NCI-H2081 treated with DMSO at 0.1 percent for 48 hours (cell line): ENCODE data around the gene SLC18A3.

Experiments
- DNase-seq: peaks from one replicate; lab custom pipeline; 2025; lab: John Stamatoyannopoulos, UW

SLC18A3 gene

GRCh38 chr10:49627644-49628247, 17.6 kb downstream of the SLC18A3 start:
- no peak for DNase-seq

GRCh38 chr10:49628599-49628998, 18.5 kb downstream of the SLC18A3 start:
- no peak for DNase-seq

GRCh38 chr10:49629431-49629881, 19.3 kb downstream of the SLC18A3 start:
- no peak for DNase-seq

GRCh38 chr10:49631975-49632374, 21.9 kb downstream of the SLC18A3 start:
- DNase-seq = no peak

- DNase-seq = no peak
Observed at GRCh38 chr10:49632406-49633317, 22.6 kb downstream of the SLC18A3 start.

- DNase-seq = no peak
Observed at GRCh38 chr10:49633327-49634068, 23.4 kb downstream of the SLC18A3 start.

GRCh38 chr10:49634069-49634660, 24.1 kb downstream of the SLC18A3 start:
- DNase-seq = no peak

- no peak for DNase-seq
Observed at GRCh38 chr10:49642311-49642710, 32.2 kb downstream of the SLC18A3 start.

GRCh38 chr10:49643241-49644034, 33.3 kb downstream of the SLC18A3 start:
- no peak for DNase-seq

GRCh38 chr10:49644035-49644646, 34.0 kb downstream of the SLC18A3 start:
- no peak for DNase-seq

- no peak for DNase-seq
Observed at GRCh38 chr10:49645417-49645816, 35.3 kb downstream of the SLC18A3 start.

GRCh38 chr10:49645871-49646870, 36.1 kb downstream of the SLC18A3 start:
- DNase-seq = no peak

- DNase-seq = no peak
Observed at GRCh38 chr10:49647554-49647953, 37.4 kb downstream of the SLC18A3 start.

GRCh38 chr10:49647985-49648795, 38.1 kb downstream of the SLC18A3 start:
- DNase-seq = no peak

- DNase-seq = no peak
Observed at GRCh38 chr10:49649294-49649693, 39.2 kb downstream of the SLC18A3 start.

GRCh38 chr10:49649936-49650723, 40.0 kb downstream of the SLC18A3 start:
- DNase-seq = no peak

GRCh38 chr10:49650724-49651034, 40.6 kb downstream of the SLC18A3 start:
- no peak for DNase-seq
